GM12878 (cell line): ENCODE results near the gene PDE1C. TPM values are rescaled to one million over a fixed set of nuclear protein-coding genes. Genes with fewer than 3 reads are reported as not detected.
A peak's percentile ranks its signal among the peaks of the same experiment; 100 is the strongest.

Experiments used
- ATAC-seq: fragments of 200-7000 bp; cut with Tn5 transposase; 3 replicates; pipeline ENCODE4 v1.9.1; 2020; ENCODE audit warnings: mild to moderate bottlenecking, moderate library complexity
- BruUV-seq: library from RNA; stranded (reverse); fragments of 400-500 nt; replicated peaks from 2 replicates; lab custom pipeline; 2021; lab: Mats Ljungman, UMichigan
- CTCF ChIA-PET: fragments of 300-600 bp; sonication (Branson Sonifier 250); formaldehyde crosslinking; extraction: SDS; loops from one replicate; lab custom pipeline; 2021; ENCODE audit warnings: inconsistent platforms; lab: Yijun Ruan, JAX
- POLR2A ChIA-PET: fragments of 350-600 bp; formaldehyde crosslinking; extraction: SDS; loops from one replicate; lab custom pipeline; 2021; ENCODE audit warnings: inconsistent platforms; lab: Charles Lee
- RAD21 ChIA-PET: fragments of 300-600 bp; sonication (Branson Sonifier 250); formaldehyde crosslinking; loops from one replicate; lab custom pipeline; 2023; ENCODE audit warnings: antibody characterized with exemption; ENCODE audit not compliant: unreplicated experiment; lab: Charles Lee
- SMC1A ChIA-PET: fragments of 300-600 bp; sonication (Branson Sonifier 250); formaldehyde crosslinking; loops from one replicate; lab custom pipeline; 2023; ENCODE audit not compliant: unreplicated experiment, uncharacterized antibody; lab: Charles Lee
- DNase-seq: peaks from one replicate; pipeline ENCODE4 v3.0.0-alpha.2; 2011; ENCODE audit warnings: low read depth, low spot score
- FAIRE-seq: peaks from 3 replicates; lab custom pipeline; 2011; peaks lifted over from hg19 to GRCh38; lab: Jason Lieb, UNC
- H2AFZ ChIP-seq: 2 replicates; pipeline ENCODE4 v1.6.0; 2011; ENCODE audit warnings: low read depth, low read length, control low read depth; ENCODE audit not compliant: control insufficient read depth
- H3K27ac ChIP-seq: 2 replicates; pipeline ENCODE4 v1.5.1; 2011; ENCODE audit warnings: control low read depth; ENCODE audit not compliant: control insufficient read depth, insufficient read depth
- H3K27me3 ChIP-seq, 2 experiments: replicated peaks in 1 of 2; 2 replicates each; pipeline versions ENCODE4 v1.6.0 to v1.6.1; 2011; ENCODE audit warnings: low read length in 1 of 2; ENCODE audit not compliant: control insufficient read depth in 2 of 2, insufficient read depth in 2 of 2
- H3K36me3 ChIP-seq, 2 experiments: 2 replicates each; pipeline ENCODE4 v1.5.1; 2011; ENCODE audit warnings: low read length in 1 of 2; ENCODE audit not compliant: control insufficient read depth in 2 of 2, insufficient read depth in 2 of 2
- H3K4me1 ChIP-seq: 2 replicates; pipeline ENCODE4 v1.6.1; 2011; ENCODE audit warnings: mild to moderate bottlenecking, low read length, moderate library complexity, mixed read lengths; ENCODE audit not compliant: control insufficient read depth, insufficient read depth
- H3K4me2 ChIP-seq: 2 replicates; pipeline ENCODE4 v1.6.0; 2011; ENCODE audit warnings: control low read depth; ENCODE audit not compliant: control insufficient read depth, insufficient read depth
- H3K4me3 ChIP-seq: fragments of 200-600 bp; sonication (generic); 2 replicates; pipeline ENCODE4 v1.5.1; 2016
- H3K79me2 ChIP-seq: 2 replicates; pipeline ENCODE4 v1.6.0; 2011; ENCODE audit warnings: low read length; ENCODE audit not compliant: control insufficient read depth, insufficient read depth
- H3K9ac ChIP-seq: 2 replicates; pipeline ENCODE4 v1.8.0; 2011; ENCODE audit warnings: low read length, control low read depth, mixed read lengths; ENCODE audit not compliant: control insufficient read depth, insufficient read depth
- H3K9me3 ChIP-seq: replicated peaks from 3 replicates; pipeline ENCODE4 v1.5.1; 2011; ENCODE audit warnings: mild to moderate bottlenecking, low read length; ENCODE audit not compliant: control insufficient read depth, insufficient read depth
- H4K20me1 ChIP-seq: 2 replicates; pipeline ENCODE4 v1.6.0; 2011; ENCODE audit not compliant: control insufficient read depth, insufficient read depth
- ASH2L ChIP-seq: fragments of 300-600, 200-600 bp; sonication (generic); IDR thresholded peaks from 2 replicates; pipeline ENCODE4 v1.6.1; 2017; ENCODE audit warnings: low read depth, mild to moderate bottlenecking, borderline replicate concordance
- ATF7 ChIP-seq: fragments of 450-650 bp; IDR thresholded peaks from 2 replicates; pipeline ENCODE4 v1.6.1; 2016; ENCODE audit warnings: low read depth, mild to moderate bottlenecking
- CBX5 ChIP-seq: sonication (generic); IDR thresholded peaks from 2 replicates; pipeline ENCODE4 v1.6.1; 2016; ENCODE audit warnings: low read depth, moderate library complexity, mild to moderate bottlenecking, inconsistent platforms
- CHD1 ChIP-seq: IDR thresholded peaks from 2 replicates; pipeline ENCODE4 v1.6.1; 2012; ENCODE audit warnings: low read depth, low read length, improper control_type of control experiment
- CREM ChIP-seq: IDR thresholded peaks from 2 replicates; pipeline ENCODE4 v1.6.1; 2014; ENCODE audit warnings: antibody characterized with exemption, low read depth
- IKZF1 ChIP-seq: fragments of 450-650 bp; conservative IDR thresholded peaks from 2 replicates; pipeline ENCODE4 v1.6.1; 2017; ENCODE audit warnings: antibody characterized with exemption, mild to moderate bottlenecking
- IKZF2 ChIP-seq, 2 experiments: fragments of 450-650 bp; IDR thresholded peaks; 2 replicates each; pipeline ENCODE4 v1.6.1; 2017; ENCODE audit warnings: mild to moderate bottlenecking in 2 of 2, moderate library complexity in 2 of 2
- MTA2 ChIP-seq: fragments of 450-650 bp; IDR thresholded peaks from 2 replicates; pipeline ENCODE4 v1.6.1; 2016; ENCODE audit warnings: low read depth, mild to moderate bottlenecking, moderate library complexity
- NFXL1 ChIP-seq: fragments of 450-650 bp; IDR thresholded peaks from 2 replicates; pipeline ENCODE4 v1.6.1; 2017; ENCODE audit warnings: antibody characterized with exemption, mild to moderate bottlenecking, borderline replicate concordance
- RUNX3 ChIP-seq: IDR thresholded peaks from 2 replicates; pipeline ENCODE4 v1.6.1; 2012; ENCODE audit warnings: low read length, inconsistent platforms
- SMAD5 ChIP-seq: IDR thresholded peaks from 2 replicates; pipeline ENCODE4 v1.6.1; 2016; ENCODE audit warnings: antibody characterized with exemption, low read depth
- SREBF2 ChIP-seq: IDR thresholded peaks from 2 replicates; pipeline ENCODE4 v1.6.1; 2012; ENCODE audit warnings: mild to moderate bottlenecking, low read length
- TCF12 ChIP-seq: IDR thresholded peaks from 2 replicates; pipeline ENCODE4 v1.6.1; 2011; ENCODE audit warnings: low read depth, mild to moderate bottlenecking, low read length
- ZNF384 ChIP-seq: IDR thresholded peaks from 2 replicates; pipeline ENCODE4 v1.6.1; 2012; ENCODE audit warnings: low read depth, mild to moderate bottlenecking, low read length, improper control_type of control experiment, borderline replicate concordance
- WGBS: methylation state at CpG from one replicate; pipeline ENCODE4 v1.1.6; 2016; ENCODE audit warnings: low lambda C conversion rate; ENCODE audit not compliant: insufficient replicate concordance, insufficient coverage; ENCODE audit errors: missing lambda C conversion rate; 5-methylcytosine and 5-hydroxymethylcytosine counted together
- in situ Hi-C: fragments of 300-500 bp; cut with MboI; formaldehyde crosslinking; loops from 9 replicates; pipeline ENCODE4 v1.14.3; 2018; ENCODE audit warnings: mixed read lengths
- intact Hi-C: fragments of 100-400 bp; cut with micrococcal nuclease; formaldehyde crosslinking; loops from one replicate; pipeline ENCODE4 v1.14.2; 2022; ENCODE audit not compliant: unreplicated experiment
- polyA plus RNA-seq, 11 experiments: library from polyadenylated mRNA; depleted of rRNA in 4 of 11; unstranded in 6 of 11; stranded (reverse) in 5 of 11; fragments of >200 nt; fragmentation: Nextera tagmentation in 4 of 11; fragmentation: Illumina TruSeq in 1 of 11; extraction: Ambion mirVana in 4 of 11; extraction: Trizol in 1 of 11; gene quantifications; 1 replicate in 1 of 11; 2 replicates in 10 of 11; pipeline versions ENCODE4 v1.2.1 to v1.2.3, GENCODE V29; 2011 to 2016; ENCODE audit warnings: inconsistent platforms in 2 of 11, missing spikeins in 2 of 11, low read depth in 1 of 11
- total RNA-seq, 4 experiments: library from RNA; depleted of rRNA in 3 of 4; stranded (reverse); fragments of >200 nt in 3 of 4; fragmentation: Illumina TruSeq in 1 of 4; extraction: Trizol in 1 of 4; gene quantifications; 2 replicates each; pipeline versions ENCODE4 v1.2.1 to v1.2.3, GENCODE V29; 2013 to 2021

PDE1C gene
- total and polyA plus RNA-seq, 10 of the 15 experiments (the other 5 are each of a cell fraction or from before 2014, with no cell fraction given), result 0.29 to 2.3 (median 0.70) TPM

GRCh38 chr7:31811650-31812461 lies 258.4 kb downstream of the PDE1C start (continued):
- no peak for TF ChIP-seq CBX5
- no peak; the same call in 1 of the 2 replicates for TF ChIP-seq ZNF384
- peak; percentile 100 for TF ChIP-seq MTA2
- no peak for TF ChIP-seq ASH2L
- TF ChIP-seq CREM, result no peak
- peak; percentile 91 for TF ChIP-seq ATF7
- TF ChIP-seq CHD1, result no peak
- TF ChIP-seq SREBF2, result no peak
- peak; percentile 88 for TF ChIP-seq IKZF1
- no peak for TF ChIP-seq NFXL1
- no peak for TF ChIP-seq SMAD5
- TF ChIP-seq TCF12, result no peak

- intact Hi-C loops, result no loop called here
These were observed 264.9 kb downstream of the PDE1C start for GRCh38 chr7:31805209-31805818.

More at GRCh38 chr7:31805209-31805818, 264.9 kb downstream of the PDE1C start:
- ChIA-PET POLR2A (no interaction called here), RAD21 (no interaction called here), SMC1A (interaction anchor here (1.0 kb wide), 1 partner anchor 254 kb away, joined by 3 read pairs; no protein-coding TSS in a partner anchor), CTCF (no interaction called here)
- H3K79me2 ChIP-seq, result no peaks in the 10 kb centered on the region
- H3K4me3 ChIP-seq, result no peak overlapping the region
- no peak overlapping the region for H3K27ac ChIP-seq
- no TSS peak for BruUV-seq
- H3K9me3 ChIP-seq, result no peaks in the 10 kb centered on the region; the same call in 2 of the 3 replicates
- peak overlapping the region; percentile 28 for H2AFZ ChIP-seq
- no peaks in the 10 kb centered on the region for H3K36me3 ChIP-seq
- 16% methylated on average over 2 of the region's 2 CpGs for WGBS
- H3K27me3 ChIP-seq, result no peaks in the 10 kb centered on the region
- H3K4me1 ChIP-seq, result no peaks in the 10 kb centered on the region
- DNase-seq (no peak), ATAC-seq (peak; percentile 94), FAIRE-seq (no peak)
- no peak overlapping the region for H3K4me2 ChIP-seq
- no peak overlapping the region for H3K9ac ChIP-seq
- peak; percentile 26; the same call in 1 of the 2 replicates for TF ChIP-seq RUNX3
- no peak for TF ChIP-seq IKZF2 (IDR thresholded peaks at IDR 0.05)
- no peaks in the 10 kb centered on the region for H4K20me1 ChIP-seq
- in situ Hi-C loops, result no loop called here
